C4-2B (cell line): ENCODE data around the gene GM2A.

Source experiments
- ZFX ChIP-seq: fragments of 450-650 bp; IDR thresholded peaks from 2 replicates; pipeline ENCODE4 v1.6.1; 2017
- TF ChIP-seq, protein P1 (sequence below): fragments of 450-650 bp; conservative IDR thresholded peaks from 2 replicates; pipeline ENCODE4 v1.5.1; 2017; ENCODE audit warnings: mild to moderate bottlenecking

DNA sequence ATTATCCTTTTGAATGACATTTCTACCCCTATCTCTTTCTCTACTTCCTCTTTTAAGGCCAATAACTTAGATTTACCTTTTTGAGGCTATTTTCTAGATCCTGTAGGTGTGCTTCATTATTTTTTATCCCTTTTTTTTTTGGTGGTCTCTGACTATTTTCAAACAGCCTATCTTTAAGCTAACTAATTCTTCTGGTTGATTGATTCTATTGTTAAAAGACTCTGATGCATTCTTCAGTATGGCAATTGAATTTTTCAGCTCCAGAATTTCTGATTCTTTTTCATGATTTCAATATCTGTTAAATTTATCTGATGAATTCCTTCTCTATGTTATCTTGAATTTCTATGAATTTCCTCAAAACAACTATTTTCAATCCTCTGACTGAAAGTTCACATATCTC lies 57.9 kb downstream of the GM2A start:
- TF ChIP-seq, protein P1, sequence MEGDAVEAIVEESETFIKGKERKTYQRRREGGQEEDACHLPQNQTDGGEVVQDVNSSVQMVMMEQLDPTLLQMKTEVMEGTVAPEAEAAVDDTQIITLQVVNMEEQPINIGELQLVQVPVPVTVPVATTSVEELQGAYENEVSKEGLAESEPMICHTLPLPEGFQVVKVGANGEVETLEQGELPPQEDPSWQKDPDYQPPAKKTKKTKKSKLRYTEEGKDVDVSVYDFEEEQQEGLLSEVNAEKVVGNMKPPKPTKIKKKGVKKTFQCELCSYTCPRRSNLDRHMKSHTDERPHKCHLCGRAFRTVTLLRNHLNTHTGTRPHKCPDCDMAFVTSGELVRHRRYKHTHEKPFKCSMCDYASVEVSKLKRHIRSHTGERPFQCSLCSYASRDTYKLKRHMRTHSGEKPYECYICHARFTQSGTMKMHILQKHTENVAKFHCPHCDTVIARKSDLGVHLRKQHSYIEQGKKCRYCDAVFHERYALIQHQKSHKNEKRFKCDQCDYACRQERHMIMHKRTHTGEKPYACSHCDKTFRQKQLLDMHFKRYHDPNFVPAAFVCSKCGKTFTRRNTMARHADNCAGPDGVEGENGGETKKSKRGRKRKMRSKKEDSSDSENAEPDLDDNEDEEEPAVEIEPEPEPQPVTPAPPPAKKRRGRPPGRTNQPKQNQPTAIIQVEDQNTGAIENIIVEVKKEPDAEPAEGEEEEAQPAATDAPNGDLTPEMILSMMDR: no peak
- no peak for TF ChIP-seq ZFX
